Measurements from ENCODE around the gene TMEM109.

Gene TMEM109

DNA sequence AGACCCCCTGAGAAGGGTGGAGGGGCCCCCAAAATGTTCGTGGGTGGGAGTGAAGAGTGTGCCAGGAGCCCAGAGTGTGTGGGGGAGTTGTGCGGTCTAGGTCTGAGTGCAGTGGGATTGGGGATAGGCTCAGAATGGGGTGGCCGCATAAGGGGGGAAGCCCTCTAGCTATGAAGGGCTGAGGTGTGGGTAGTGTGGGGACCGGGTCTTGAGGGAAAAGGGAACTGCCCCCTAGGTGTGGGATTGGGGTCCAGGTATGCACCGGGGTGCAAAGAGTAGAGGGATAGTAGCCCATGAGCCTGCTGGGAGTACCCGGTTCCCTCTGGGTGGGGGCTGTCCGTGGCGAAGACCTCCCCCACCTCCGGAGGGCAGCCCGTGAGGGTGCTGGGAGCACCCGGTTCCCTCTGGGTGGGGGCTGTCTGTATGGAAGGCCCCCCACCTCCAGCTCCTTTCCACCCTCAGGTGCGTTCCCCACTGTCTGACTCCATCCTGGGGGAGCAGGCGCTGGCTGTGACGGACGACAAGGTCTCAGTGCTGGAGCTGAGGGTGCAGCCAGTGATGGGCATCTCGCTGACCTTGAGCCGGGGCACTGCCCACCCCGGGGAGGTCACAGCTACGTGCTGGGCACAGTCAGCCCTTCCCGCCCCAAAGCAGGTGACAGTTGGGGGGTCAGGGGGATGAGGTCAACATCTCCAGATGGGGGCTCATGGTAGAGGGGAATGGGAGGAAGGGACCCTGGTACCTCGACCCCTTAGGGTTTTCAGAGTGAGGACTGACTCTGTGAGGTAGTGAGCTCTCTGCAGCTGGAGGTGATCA lies 21.0 kb downstream of the TMEM109 start:
- DNase-seq (no peak), ATAC-seq (no peak)
- no peak overlapping the region for H3K4me3 Mint-ChIP-seq
- no peaks in the 10 kb centered on the region for H3K9me3 Mint-ChIP-seq
- no peak overlapping the region for H3K27ac Mint-ChIP-seq
- H3K36me3 Mint-ChIP-seq (ENCODE audit: low read depth): no peaks in the 10 kb centered on the region
- no peaks in the 10 kb centered on the region for H3K4me1 Mint-ChIP-seq
- peaks cover under 1% of the 10 kb centered on the region for H3K27me3 Mint-ChIP-seq

GRCh38 chr11:60935676-60936442 lies 21.9 kb downstream of the TMEM109 start:
- no peak for DNase-seq
- no peaks in the 10 kb centered on the region for H3K4me1 Mint-ChIP-seq
- no peak overlapping the region for H3K27ac Mint-ChIP-seq
- no peaks in the 10 kb centered on the region for H3K9me3 Mint-ChIP-seq
- no peak overlapping the region for H3K4me3 Mint-ChIP-seq
- no peak for ATAC-seq
- H3K36me3 Mint-ChIP-seq (ENCODE audit: low read depth): no peaks in the 10 kb centered on the region
- H3K27me3 Mint-ChIP-seq: no peaks in the 10 kb centered on the region

- Mint-ChIP-seq H3K4me3 (no peak overlapping the region), H3K27me3 (no peaks in the 10 kb centered on the region), H3K4me1 (no peaks in the 10 kb centered on the region), H3K27ac (no peak overlapping the region), H3K36me3 (ENCODE audit: low read depth) (no peaks in the 10 kb centered on the region), H3K9me3 (no peaks in the 10 kb centered on the region)
- DNase-seq: no peak
- ATAC-seq: no peak
These were observed 22.6 kb downstream of the TMEM109 start for GRCh38 chr11:60936467-60937143.

GRCh38 chr11:60937144-60937527 lies 23.2 kb downstream of the TMEM109 start:
- Mint-ChIP-seq H3K4me1 (no peaks in the 10 kb centered on the region), H3K9me3 (no peaks in the 10 kb centered on the region), H3K27ac (no peak overlapping the region), H3K27me3 (no peaks in the 10 kb centered on the region), H3K4me3 (no peak overlapping the region), H3K36me3 (ENCODE audit: low read depth) (no peaks in the 10 kb centered on the region)
- DNase-seq: no peak
- no peak for ATAC-seq

- Mint-ChIP-seq H3K4me3 (no peak overlapping the region), H3K36me3 (ENCODE audit: low read depth) (no peaks in the 10 kb centered on the region), H3K9me3 (no peaks in the 10 kb centered on the region), H3K4me1 (no peaks in the 10 kb centered on the region), H3K27me3 (no peaks in the 10 kb centered on the region), H3K27ac (no peak overlapping the region)
- DNase-seq: no peak
- no peak for ATAC-seq
These were observed 23.9 kb downstream of the TMEM109 start for GRCh38 chr11:60937811-60938210.

GRCh38 chr11:60938500-60938899 lies 24.5 kb downstream of the TMEM109 start:
- no peaks in the 10 kb centered on the region for H3K9me3 Mint-ChIP-seq
- H3K4me1 Mint-ChIP-seq: no peaks in the 10 kb centered on the region
- H3K27ac Mint-ChIP-seq: no peak overlapping the region
- ATAC-seq: no peak
- H3K27me3 Mint-ChIP-seq: no peaks in the 10 kb centered on the region
- no peaks in the 10 kb centered on the region for H3K36me3 Mint-ChIP-seq (ENCODE audit: low read depth)
- no peak for DNase-seq
- H3K4me3 Mint-ChIP-seq: no peak overlapping the region

DNA sequence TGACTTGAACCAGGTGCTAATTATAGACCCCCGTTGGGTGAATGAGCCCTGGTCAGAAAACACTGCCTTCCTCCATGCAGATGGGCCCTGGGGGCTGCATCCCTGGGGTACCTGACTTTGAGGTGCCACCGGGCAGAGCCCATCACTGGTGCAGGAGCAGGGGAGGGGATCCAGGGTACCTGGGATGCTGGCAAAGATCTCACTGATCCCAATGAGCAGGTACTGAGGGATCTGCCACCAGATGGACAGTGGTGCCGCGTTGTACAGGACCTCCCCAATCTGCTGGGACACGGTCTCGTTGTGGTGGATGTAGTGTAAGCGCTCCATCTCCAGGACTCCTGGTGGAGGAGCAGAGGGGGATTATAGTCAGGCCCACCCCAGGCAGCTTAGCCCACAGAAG lies 25.3 kb downstream of the TMEM109 start:
- no peak overlapping the region for H3K4me3 Mint-ChIP-seq
- H3K9me3 Mint-ChIP-seq: no peaks in the 10 kb centered on the region
- DNase-seq (no peak), ATAC-seq (no peak)
- no peak overlapping the region for H3K27ac Mint-ChIP-seq
- peaks cover 3% of the 10 kb centered on the region for H3K4me1 Mint-ChIP-seq
- H3K27me3 Mint-ChIP-seq: no peaks in the 10 kb centered on the region
- H3K36me3 Mint-ChIP-seq (ENCODE audit: low read depth): no peaks in the 10 kb centered on the region

DNA sequence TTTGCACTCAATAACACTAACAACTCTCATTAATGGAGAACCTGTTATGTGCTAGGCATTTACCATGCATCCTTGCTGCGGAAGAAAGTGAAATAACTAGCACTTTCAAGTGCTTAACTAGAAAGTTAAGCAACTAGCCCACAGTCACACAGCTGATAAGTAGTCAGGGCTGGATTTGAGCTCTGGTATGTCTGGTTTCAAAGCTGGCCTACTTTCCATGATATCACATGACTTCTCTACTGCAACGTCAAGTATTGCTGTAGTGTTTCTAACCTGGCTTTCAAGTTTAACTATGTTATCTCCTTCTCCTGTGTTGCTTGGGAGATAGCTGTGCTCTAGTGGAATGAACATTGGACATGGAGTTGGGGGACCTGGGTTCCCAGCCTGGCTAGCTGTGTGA lies 25.9 kb downstream of the TMEM109 start:
- Mint-ChIP-seq H3K36me3 (ENCODE audit: low read depth) (no peaks in the 10 kb centered on the region), H3K9me3 (no peaks in the 10 kb centered on the region), H3K4me3 (no peak overlapping the region), H3K27ac (no peak overlapping the region), H3K4me1 (peaks cover 6% of the 10 kb centered on the region), H3K27me3 (no peaks in the 10 kb centered on the region)
- ATAC-seq: no peak
- no peak for DNase-seq

- Mint-ChIP-seq H3K4me3 (no peak overlapping the region), H3K36me3 (ENCODE audit: low read depth) (no peaks in the 10 kb centered on the region), H3K9me3 (no peaks in the 10 kb centered on the region), H3K27me3 (no peaks in the 10 kb centered on the region), H3K27ac (no peak overlapping the region), H3K4me1 (peaks cover 6% of the 10 kb centered on the region)
- ATAC-seq: no peak
- no peak for DNase-seq
These were observed 27.6 kb downstream of the TMEM109 start for GRCh38 chr11:60941371-60942119.

DNA sequence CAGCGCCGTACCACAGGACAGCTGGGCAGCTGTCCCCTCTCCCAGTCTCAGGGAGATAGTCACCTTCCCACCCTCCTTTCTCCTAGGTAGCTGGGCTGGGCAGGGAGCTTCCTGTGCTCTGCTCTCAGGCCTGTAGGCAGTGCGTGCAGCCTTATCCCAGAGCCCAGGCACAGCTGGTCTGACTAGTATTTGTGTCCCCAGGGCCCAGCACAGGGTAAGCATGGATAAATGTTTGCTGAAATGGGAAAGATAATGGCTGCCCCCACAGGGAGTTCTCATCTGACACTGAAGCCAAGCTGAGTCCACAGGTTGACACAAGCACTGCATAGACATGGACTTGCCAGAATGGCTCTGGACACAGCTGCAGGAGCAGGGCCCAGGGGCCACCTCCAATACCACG lies 28.3 kb downstream of the TMEM109 start:
- H3K9me3 Mint-ChIP-seq: no peaks in the 10 kb centered on the region
- DNase-seq (no peak), ATAC-seq (no peak)
- no peak overlapping the region for H3K4me3 Mint-ChIP-seq
- H3K27me3 Mint-ChIP-seq: no peaks in the 10 kb centered on the region
- H3K27ac Mint-ChIP-seq: no peak overlapping the region
- H3K4me1 Mint-ChIP-seq: peaks cover 6% of the 10 kb centered on the region
- H3K36me3 Mint-ChIP-seq (ENCODE audit: low read depth): no peaks in the 10 kb centered on the region

DNA sequence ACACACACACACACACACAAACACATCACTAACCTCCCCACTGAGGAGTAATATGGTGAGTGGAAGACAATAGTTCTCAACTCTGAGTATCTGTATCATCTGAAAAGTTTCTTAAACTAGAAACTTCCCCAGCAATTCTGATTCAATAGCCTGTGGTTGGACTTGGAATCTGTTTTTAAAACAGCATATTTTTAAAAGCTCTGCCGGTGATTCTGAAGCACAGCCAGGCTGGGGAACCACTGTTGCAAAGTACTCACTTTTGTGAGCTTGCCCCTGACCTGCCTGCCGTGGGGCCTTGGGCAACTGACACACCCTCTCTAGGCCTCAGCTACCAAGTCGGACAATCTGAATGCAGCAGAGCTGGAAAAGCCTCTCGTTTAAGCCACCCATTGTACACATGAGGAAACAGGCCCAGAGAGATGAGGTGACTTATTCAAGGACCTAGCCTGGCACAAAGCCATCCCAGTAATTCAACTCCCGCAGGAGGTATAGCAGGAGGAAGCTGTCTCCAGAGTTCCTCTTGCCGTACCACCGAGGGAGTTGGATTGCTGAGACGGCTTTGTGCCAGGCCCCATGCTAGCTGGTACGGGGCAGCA lies 29.1 kb downstream of the TMEM109 start:
- no peak for ATAC-seq

DNA sequence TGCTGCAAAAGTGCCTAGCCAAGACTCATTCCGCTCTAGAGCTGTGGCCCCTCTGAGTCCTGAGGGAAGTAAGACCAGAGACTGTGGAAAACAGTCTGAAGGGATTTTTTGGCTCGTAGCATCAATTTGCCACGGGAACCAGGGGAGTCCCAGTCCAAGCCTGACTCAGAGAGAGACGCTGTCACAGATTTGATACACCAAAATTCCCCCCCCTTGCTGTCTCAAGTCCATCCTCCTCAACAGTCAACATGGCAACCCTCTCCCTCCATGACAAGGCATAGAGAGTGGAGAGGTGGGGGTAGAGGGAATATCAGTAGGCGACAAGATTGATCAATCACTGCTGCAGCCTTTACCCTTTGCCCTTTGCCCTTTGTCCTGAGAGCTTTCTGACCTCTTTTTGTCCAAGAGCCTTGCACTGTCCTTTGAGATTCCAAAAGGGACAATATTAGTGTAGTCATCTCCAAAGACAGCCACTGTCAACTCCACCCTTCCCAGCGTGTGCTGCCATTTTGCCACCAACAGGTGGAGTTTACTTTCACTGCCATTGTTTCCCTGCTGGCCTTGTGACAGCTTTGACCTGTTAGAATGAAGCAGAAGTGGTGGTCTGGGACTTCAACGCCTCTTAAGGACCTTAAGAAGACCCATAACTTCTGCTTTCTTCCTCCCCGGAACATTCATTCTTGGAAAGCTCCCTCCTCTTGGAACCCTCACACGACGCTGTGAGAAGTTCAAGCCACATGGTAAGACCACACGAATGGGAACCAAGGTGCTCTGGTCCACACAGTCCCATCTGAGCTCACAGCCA lies 30.7 kb downstream of the TMEM109 start:
- Mint-ChIP-seq H3K27me3 (no peaks in the 10 kb centered on the region), H3K4me3 (no peak overlapping the region), H3K27ac (no peak overlapping the region), H3K36me3 (ENCODE audit: low read depth) (no peaks in the 10 kb centered on the region), H3K4me1 (peaks cover 13% of the 10 kb centered on the region), H3K9me3 (no peaks in the 10 kb centered on the region)
- no peak for ATAC-seq
- DNase-seq: no peak

More for the DNA sequence above, 29.1 kb downstream of the TMEM109 start:
- no peaks in the 10 kb centered on the region for H3K9me3 Mint-ChIP-seq
- H3K27ac Mint-ChIP-seq: no peak overlapping the region
- peaks cover 6% of the 10 kb centered on the region for H3K4me1 Mint-ChIP-seq
- no peaks in the 10 kb centered on the region for H3K36me3 Mint-ChIP-seq (ENCODE audit: low read depth)
- no peaks in the 10 kb centered on the region for H3K27me3 Mint-ChIP-seq
- H3K4me3 Mint-ChIP-seq: no peak overlapping the region
- DNase-seq: no peak

GRCh38 chr11:60945295-60945667 lies 31.3 kb downstream of the TMEM109 start:
- Mint-ChIP-seq H3K27ac (no peak overlapping the region), H3K36me3 (ENCODE audit: low read depth) (no peaks in the 10 kb centered on the region), H3K27me3 (no peaks in the 10 kb centered on the region), H3K4me1 (peaks cover 19% of the 10 kb centered on the region), H3K4me3 (no peak overlapping the region), H3K9me3 (no peaks in the 10 kb centered on the region)
- ATAC-seq (no peak), DNase-seq (no peak)

All from activated naive CD8-positive, alpha-beta T cell treated with anti-CD3 and anti-CD28 coated beads, Interleukin-2, amount 50 U/mL, for 24 hours (primary cell).